GM10847 (cell line): ENCODE data around the gene SH3RF2.

Experiments used
- POLR2A ChIP-seq: IDR thresholded peaks from 2 replicates; pipeline ENCODE4 v1.6.1; 2011; ENCODE audit not compliant: insufficient read length; ENCODE audit errors: extremely low read depth

The SH3RF2 gene

GRCh38 chr5:145941448-145942130 is 5.2 kb downstream of the SH3RF2 start:
- TF ChIP-seq POLR2A, result no peak

- TF ChIP-seq POLR2A, result no peak
Observed at GRCh38 chr5:145942201-145942600, 5.8 kb downstream of the SH3RF2 start.

GRCh38 chr5:145942749-145943148 is 6.4 kb downstream of the SH3RF2 start:
- TF ChIP-seq POLR2A, result no peak

GRCh38 chr5:145943674-145944121 is 7.3 kb downstream of the SH3RF2 start:
- TF ChIP-seq POLR2A, result no peak

GRCh38 chr5:145944328-145944727 is 8.0 kb downstream of the SH3RF2 start:
- no peak for TF ChIP-seq POLR2A

DNA sequence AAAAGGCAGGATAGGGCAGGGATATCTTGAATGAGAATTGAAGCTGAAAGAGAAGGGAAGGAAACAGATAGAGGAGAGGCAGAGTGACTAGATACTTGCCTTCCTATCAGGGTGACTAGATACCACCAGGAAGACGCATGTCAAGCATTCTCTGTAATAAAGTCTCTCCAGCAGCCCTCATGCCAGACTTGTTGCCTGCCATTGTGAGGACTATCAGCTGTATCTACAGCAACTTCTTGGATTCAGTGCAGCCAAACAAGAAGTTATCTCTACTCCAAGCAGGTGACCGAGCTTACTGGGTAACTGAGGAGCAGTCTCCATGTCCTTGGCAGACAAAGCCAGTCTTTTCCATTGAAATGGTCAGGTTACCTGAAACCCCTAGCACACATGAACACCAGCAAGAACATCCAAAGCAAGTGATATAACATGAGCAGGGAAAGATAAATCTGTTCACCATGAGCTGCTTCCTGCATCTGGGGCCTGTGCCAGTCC is 9.3 kb downstream of the SH3RF2 start:
- no peak for TF ChIP-seq POLR2A

DNA sequence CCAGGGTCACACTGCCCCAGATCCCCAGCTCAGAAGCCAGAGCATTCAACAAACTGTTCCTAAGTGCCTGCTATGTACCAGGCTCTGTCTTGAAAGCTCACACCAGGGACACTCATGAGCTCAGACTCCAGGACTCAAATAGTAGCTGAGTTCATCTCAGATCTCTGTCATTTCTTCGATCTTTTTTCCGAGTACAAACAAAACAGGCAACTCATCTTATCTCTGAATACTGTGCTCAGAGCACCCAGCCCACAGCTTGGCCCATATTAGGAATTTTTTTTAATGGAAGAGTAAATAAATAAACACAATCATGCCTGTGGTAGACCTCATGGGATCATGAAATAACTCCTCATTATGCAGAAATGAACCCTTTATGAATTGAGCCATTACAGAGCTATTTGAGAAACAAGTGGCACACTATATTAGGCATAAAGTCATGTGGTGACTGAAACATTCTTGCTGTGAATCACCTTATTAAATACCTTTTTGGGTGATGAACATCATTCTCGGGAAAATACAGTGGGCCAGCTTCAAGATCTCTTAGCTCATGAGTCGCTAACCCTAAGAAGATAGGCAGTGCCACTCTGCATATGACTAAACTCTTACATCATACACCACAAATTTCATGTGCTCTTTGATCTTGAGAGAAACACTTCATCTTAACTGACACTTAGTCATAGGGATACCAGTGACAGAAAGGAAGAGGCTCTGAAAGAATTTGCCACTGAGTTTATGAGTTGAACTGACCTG is 9.9 kb downstream of the SH3RF2 start:
- TF ChIP-seq POLR2A, result no peak

DNA sequence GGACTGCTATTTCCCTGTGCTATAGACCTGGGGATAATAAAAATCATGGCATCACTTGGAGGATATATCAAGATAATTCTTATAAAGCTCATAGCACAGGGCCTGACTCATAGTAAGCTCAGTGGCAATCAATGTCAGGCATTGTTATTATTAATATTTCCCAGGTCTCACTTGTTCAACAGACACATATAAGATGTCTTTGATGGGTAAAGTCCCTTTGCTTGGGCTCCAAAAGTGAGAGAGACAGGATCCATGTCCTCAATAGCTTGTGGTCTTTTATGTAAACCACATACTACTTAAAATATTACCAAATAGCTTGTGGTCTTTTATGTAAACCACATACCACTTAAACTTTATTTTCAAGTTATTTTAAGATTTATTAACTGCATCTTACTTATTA is 11.2 kb downstream of the SH3RF2 start:
- no peak for TF ChIP-seq POLR2A

- TF ChIP-seq POLR2A, result no peak
Observed at GRCh38 chr5:145948047-145948446, 11.7 kb downstream of the SH3RF2 start.

GRCh38 chr5:145948921-145949320 is 12.5 kb downstream of the SH3RF2 start:
- TF ChIP-seq POLR2A, result no peak

DNA sequence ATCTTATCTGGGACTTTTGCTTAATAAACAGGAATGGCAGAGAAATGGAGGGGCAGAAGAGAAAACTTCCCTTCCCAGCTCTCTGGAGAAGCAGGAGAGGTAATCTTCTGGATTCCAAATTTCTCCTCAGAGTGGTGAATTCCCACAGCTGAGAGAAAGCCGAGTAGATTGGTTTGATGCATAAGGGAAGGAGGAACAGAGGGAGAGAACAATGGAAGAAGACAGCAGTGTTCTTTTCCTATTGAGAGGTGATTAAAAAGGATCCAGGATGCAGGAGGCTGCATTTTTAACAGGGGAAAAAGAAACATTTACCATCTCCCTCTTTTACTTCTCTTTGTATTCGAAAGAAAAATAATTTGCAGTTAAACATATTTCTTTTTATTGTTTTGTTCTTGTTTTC is 13.1 kb downstream of the SH3RF2 start:
- TF ChIP-seq POLR2A, result no peak

- no peak for TF ChIP-seq POLR2A
Observed at GRCh38 chr5:145951071-145951470, 14.7 kb downstream of the SH3RF2 start.

DNA sequence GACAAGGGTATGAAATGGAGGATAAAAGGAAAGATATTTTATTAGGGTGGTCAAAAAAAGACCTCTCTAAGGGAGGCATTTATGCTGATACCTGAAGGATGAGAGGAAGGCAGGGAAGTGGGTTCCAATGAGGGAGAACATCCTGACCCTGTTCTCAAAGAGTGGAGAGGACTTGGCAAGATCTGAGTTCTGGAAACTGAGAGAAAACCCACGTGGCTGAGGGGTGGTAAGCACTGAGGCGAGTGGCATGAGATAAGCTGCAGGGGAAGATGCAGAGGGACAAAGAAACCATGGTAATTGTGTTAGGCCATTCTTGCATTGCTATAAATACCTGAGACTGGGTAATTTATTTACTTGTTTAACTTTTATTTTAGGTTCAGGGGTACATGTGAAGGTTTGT is 16.8 kb downstream of the SH3RF2 start:
- TF ChIP-seq POLR2A, result no peak

- no peak for TF ChIP-seq POLR2A
Observed at GRCh38 chr5:145957388-145957787, 21.0 kb downstream of the SH3RF2 start.

DNA sequence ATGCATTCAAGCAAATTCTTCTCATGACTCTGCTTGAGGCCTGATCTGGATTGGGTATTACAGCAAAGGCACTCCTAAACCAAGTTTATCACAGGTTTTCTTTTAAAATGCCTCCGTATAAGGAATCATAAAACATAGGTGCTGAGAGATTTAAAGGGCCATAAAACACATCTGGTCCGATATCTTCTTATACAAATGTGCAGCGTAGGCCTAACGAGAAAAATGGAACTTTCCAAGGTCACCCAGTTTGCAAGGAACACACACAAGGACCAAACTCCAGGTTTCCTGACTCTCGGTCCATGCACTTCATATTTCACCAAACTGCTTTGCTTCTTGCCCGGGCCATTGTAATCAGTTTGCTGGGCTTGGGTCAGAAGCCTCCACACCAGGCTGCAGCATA is 22.1 kb downstream of the SH3RF2 start:
- TF ChIP-seq POLR2A, result no peak

GRCh38 chr5:145960166-145960565 is 23.8 kb downstream of the SH3RF2 start:
- no peak for TF ChIP-seq POLR2A
